ENCODE measurements around the gene NGLY1. TPM values are rescaled to one million over a fixed set of nuclear protein-coding genes. Genes with fewer than 3 reads are reported as not detected.

Gene NGLY1
- total RNA-seq, 1 donor from 2014 or later, result 29.9 TPM

DNA sequence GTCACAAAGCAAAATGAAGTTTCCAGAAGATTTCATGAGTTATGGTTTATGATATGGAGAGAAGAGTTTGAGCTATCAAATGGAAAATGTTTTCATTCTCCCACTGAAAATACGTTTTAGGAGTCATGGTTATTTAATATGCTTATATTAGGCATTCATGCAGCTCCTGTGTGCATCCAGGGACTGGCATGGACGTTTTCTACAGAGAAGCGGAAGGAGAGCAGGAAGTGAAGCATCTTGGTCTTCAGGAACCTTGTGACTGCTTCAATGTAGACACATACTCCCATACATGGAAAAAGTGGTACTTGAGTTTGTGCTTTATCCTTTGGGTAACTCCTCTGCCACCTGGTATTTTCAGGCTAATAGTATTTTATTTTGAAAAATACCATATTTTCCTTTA is 75.2 kb downstream of the NGLY1 start:
- Mint-ChIP-seq H3K9me3 (no peaks in the 10 kb centered on the region), H3K27ac (ENCODE audit: unreplicated experiment) (no peak overlapping the region), H3K36me3 (ENCODE audit: low read depth) (no peaks in the 10 kb centered on the region), H3K4me3 (no peak overlapping the region), H3K27me3 (ENCODE audit: low read depth) (no peaks in the 10 kb centered on the region), H3K4me1 (no peaks in the 10 kb centered on the region)
- DNase-seq (ENCODE audit: low read depth, low spot score), result no peak
- TF ChIP-seq, protein P1, sequence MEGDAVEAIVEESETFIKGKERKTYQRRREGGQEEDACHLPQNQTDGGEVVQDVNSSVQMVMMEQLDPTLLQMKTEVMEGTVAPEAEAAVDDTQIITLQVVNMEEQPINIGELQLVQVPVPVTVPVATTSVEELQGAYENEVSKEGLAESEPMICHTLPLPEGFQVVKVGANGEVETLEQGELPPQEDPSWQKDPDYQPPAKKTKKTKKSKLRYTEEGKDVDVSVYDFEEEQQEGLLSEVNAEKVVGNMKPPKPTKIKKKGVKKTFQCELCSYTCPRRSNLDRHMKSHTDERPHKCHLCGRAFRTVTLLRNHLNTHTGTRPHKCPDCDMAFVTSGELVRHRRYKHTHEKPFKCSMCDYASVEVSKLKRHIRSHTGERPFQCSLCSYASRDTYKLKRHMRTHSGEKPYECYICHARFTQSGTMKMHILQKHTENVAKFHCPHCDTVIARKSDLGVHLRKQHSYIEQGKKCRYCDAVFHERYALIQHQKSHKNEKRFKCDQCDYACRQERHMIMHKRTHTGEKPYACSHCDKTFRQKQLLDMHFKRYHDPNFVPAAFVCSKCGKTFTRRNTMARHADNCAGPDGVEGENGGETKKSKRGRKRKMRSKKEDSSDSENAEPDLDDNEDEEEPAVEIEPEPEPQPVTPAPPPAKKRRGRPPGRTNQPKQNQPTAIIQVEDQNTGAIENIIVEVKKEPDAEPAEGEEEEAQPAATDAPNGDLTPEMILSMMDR (conservative IDR thresholded peaks at IDR 0.05), result no peak

DNA sequence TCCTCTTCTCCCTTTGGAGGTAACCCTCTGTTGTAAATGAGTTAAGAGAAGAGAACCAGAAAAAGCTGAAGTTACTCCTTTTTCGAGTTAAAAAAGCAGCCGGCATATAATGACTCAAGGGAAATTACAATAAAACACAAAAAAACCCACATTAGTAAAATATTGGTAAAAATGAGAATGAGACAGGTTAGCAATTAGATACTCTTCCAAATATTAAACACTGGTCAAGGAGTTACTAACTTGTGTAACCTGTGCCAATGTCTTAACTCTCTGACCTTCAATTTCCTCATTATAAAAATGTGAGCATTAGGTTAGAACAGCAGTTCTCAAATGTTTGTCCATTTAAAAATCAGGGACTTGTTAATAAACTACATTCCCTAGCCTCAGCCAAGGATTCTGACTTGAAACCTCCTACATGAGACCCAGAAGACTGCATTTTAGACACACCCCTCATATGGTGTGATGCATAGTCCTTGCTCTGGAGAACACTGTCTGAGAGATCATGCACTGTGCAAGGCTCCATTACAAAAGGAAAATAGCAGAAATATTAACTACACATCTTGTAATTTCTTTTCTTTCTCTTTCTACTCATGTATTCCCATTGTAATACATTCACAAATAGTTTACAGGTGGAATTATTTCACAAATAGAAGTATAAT is 75.8 kb downstream of the NGLY1 start:
- no peaks in the 10 kb centered on the region for H3K9me3 Mint-ChIP-seq
- no peaks in the 10 kb centered on the region for H3K36me3 Mint-ChIP-seq (ENCODE audit: low read depth)
- no peaks in the 10 kb centered on the region for H3K27me3 Mint-ChIP-seq (ENCODE audit: low read depth)
- TF ChIP-seq, protein P1 (conservative IDR thresholded peaks at IDR 0.05), result no peak
- H3K27ac Mint-ChIP-seq (ENCODE audit: unreplicated experiment), result no peak overlapping the region
- no peak for DNase-seq (ENCODE audit: low read depth, low spot score)
- H3K4me1 Mint-ChIP-seq, result no peaks in the 10 kb centered on the region
- H3K4me3 Mint-ChIP-seq, result no peak overlapping the region

DNA sequence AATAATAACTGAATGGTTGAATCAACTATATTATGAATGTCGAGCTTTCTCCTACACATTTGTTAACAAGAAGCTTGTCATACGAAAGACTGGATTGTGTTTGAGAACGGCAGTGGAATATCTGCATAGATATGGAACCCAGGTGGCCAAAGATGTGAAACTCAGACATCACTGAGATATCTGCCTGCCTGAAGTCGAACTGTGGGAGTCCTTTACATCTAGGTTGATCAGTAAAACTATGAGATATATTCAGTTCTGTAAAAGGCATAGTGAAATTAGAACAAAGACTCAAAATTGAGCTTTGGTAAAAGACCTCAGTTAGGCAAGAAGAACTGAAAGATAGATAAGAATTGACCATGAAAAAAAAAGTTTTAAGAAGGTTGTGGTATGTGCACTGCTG is 77.0 kb downstream of the NGLY1 start:
- Mint-ChIP-seq H3K27me3 (ENCODE audit: low read depth) (no peaks in the 10 kb centered on the region), H3K9me3 (no peaks in the 10 kb centered on the region), H3K4me1 (no peaks in the 10 kb centered on the region), H3K36me3 (ENCODE audit: low read depth) (no peaks in the 10 kb centered on the region), H3K4me3 (no peak overlapping the region), H3K27ac (ENCODE audit: unreplicated experiment) (no peak overlapping the region)
- no peak for DNase-seq (ENCODE audit: low read depth, low spot score)
- TF ChIP-seq, protein P1 (conservative IDR thresholded peaks at IDR 0.05), result no peak

DNA sequence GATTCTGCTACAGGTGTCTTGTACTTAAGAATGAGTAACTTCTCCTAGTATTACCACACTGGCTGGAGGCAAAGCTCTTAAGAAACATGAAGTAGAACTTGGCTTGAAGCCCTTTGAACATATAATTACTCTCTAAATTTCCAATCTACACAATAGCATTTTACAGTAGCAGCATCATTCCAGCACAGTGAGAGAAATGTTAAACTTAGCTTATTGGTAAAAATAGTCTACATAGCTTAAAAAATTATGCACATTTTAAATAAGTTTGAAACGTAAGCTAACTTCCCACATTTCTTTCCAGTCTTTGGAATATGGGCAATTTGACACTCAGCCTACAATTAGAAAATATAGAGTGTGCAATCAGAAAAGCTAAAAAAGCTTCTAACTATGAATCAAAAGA is 85.7 kb downstream of the NGLY1 start:
- TF ChIP-seq, protein P1 (conservative IDR thresholded peaks at IDR 0.05), result no peak
- Mint-ChIP-seq H3K4me3 (no peak overlapping the region), H3K27ac (ENCODE audit: unreplicated experiment) (no peak overlapping the region), H3K9me3 (no peaks in the 10 kb centered on the region), H3K27me3 (ENCODE audit: low read depth) (no peaks in the 10 kb centered on the region), H3K36me3 (ENCODE audit: low read depth) (no peaks in the 10 kb centered on the region), H3K4me1 (no peaks in the 10 kb centered on the region)
- no peak for DNase-seq (ENCODE audit: low read depth, low spot score)

DNA sequence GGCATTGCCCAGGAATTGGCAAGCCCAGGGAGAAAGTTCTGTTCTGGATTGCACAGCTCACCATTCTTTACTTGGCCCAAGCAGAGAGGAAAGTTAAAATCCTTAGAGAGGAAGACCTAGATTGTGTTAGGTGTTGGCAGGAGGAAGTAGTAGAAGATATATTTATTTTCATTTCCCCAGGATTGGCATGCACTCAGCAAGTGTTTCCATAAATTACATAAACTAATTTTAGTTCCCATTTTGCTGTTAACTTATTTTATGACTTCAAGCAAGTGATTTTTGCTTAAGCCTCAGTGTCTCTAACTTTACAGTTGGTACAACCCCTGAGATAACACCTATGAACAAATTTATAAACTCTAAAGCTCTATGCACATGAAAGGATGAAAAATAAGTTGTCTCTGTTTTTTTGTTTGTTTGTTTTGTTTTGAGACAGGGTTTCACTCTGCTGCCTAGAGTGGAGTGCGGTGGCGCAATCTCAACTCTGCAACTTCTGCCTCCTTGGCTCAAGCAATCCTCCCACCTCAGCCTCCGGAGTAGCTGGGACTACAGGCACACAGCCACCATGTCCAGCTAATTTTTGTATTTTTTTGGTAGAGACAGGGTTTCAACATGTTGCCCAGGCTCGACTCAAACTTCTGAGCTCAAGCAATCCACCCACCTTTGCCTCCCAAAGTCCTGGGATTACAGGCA is 87.4 kb downstream of the NGLY1 start:
- no peak overlapping the region for H3K27ac Mint-ChIP-seq (ENCODE audit: unreplicated experiment)
- no peak overlapping the region for H3K4me3 Mint-ChIP-seq
- no peaks in the 10 kb centered on the region for H3K4me1 Mint-ChIP-seq
- no peak for DNase-seq (ENCODE audit: low read depth, low spot score)
- no peaks in the 10 kb centered on the region for H3K36me3 Mint-ChIP-seq (ENCODE audit: low read depth)
- no peaks in the 10 kb centered on the region for H3K9me3 Mint-ChIP-seq
- H3K27me3 Mint-ChIP-seq (ENCODE audit: low read depth), result peaks cover 6% of the 10 kb centered on the region
- TF ChIP-seq, protein P1 (conservative IDR thresholded peaks at IDR 0.05), result no peak

All from neural crest cell (in vitro differentiated cells).